Measurements from ENCODE around the gene RFXANK.

- TF ChIP-seq CTCF (IDR thresholded peaks at IDR 0.05; ENCODE audit: poor library complexity) (no peak), EZH2phosphoT487 (IDR thresholded peaks at IDR 0.05; ENCODE audit: low read depth, severe bottlenecking, unreplicated experiment) (no peak)
Measured at GRCh38 chr19:19227217-19227616, 35.2 kb downstream of the RFXANK start.
